Stimulated activated CD4-positive, alpha-beta T cell treated with anti-CD3 and anti-CD28 coated beads, Interleukin-12 subunit alpha, Interleukin-12 subunit beta, amount 100 ng/mL, for 24 hours (primary cell): ENCODE data around the gene CCDC148.
"Not testable (repeated sequence)": the region's sequence is repeated elsewhere in the genome, so short reads cannot be mapped to it uniquely, and the experiment has no call there.

Source experiments
- DNase-seq, 2 experiments: peaks; one replicate each; pipeline ENCODE4 v3.0.0-alpha.2; 2020; ENCODE audit warnings: low read depth in 2 of 2

CCDC148 gene

DNA sequence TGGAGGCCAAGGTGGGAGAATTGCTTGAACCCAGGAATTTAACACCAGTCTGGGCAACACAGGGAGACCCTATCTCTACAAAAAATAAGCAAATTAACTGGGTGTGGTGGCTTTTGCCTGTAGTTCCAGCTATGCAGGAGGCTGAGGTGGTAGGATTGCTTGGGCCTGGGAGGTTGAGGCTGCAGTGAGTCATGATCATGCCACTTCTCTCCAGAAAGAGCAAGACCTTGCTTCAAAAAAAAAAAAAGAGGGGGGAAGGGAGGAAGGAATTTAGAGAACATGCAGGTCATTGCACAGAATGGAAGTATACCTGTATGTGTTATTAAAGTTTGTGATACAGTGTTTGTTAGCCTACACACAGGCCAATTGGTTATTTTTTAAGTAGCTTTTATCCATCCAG lies 26.0 kb upstream of the CCDC148 start:
- DNase-seq: no peak

DNA sequence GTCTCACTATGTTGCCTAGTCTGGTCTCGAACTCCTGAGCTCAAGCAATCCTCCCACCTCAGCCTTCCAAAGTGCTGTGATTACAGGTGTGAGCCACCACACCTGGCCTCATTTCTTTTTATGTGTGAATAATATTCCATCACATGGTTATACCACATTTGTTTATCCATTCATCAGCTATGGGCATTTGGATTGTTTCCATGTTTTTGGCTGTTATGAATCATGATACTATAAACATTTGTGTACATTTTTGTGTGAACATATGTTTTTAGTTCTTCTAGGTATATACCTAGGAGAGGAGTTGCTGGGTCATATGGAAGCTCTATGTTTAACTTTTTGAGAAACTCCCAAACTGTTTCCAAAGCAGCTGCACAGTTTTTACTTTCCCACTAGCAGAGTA lies 24.6 kb upstream of the CCDC148 start:
- DNase-seq: no peak

DNA sequence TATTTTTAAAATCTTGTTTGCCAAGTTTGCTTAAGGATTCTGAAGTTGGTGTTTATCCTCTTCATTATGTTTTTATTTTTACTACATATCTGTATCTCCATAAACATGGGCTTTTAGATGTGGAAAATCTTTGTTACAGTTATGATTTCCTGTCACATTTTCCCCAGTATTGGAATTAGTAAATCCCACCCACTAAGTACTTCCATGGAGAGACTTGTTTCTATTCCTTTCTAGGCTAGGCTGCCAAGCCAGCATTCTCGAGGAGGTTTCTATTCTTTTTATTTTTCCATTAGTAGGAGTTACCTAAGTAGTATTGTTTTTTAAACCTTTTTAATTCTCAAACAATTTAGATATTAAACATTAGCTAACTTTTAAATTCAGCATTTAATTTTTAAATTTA lies 22.3 kb upstream of the CCDC148 start:
- DNase-seq: no peak

DNA sequence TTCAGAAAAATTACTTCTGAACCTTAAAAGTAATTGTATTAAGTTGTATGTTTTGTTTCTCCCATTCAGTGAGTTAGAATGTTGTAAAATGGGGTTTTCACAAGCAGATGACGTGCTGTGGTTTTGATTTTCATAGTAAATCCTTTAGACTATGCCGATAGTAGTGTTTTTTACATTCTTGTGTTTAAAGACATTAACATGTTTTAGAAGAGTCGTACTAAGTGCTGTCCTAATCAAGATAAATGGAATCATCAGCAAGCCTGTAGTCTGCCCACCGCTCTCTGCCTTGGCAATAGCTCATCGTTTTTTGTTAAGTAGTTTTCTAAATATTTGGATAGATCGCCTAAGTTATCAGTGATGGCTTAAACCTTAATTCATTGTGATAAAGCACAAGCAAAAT lies 21.7 kb upstream of the CCDC148 start:
- no peak for DNase-seq

DNA sequence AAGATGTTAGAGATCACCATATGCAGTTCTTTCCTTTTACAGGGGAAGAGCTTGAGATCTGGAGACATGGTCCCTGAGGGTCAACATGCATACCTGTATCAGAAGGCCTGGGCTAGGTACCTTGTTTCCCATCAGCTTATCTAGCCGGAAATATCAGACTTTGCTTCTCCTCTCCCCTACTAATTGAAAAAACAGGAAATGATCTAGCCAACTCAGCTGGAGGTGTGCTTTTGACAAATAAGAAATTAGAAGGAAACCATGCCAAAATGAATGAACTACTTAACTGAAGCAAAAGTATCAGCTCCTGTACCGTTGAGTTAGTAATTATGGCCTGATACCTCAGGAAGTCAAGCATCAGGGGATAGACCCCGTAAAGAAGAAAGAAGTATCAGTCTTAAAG lies 20.6 kb upstream of the CCDC148 start:
- no peak for DNase-seq

DNA sequence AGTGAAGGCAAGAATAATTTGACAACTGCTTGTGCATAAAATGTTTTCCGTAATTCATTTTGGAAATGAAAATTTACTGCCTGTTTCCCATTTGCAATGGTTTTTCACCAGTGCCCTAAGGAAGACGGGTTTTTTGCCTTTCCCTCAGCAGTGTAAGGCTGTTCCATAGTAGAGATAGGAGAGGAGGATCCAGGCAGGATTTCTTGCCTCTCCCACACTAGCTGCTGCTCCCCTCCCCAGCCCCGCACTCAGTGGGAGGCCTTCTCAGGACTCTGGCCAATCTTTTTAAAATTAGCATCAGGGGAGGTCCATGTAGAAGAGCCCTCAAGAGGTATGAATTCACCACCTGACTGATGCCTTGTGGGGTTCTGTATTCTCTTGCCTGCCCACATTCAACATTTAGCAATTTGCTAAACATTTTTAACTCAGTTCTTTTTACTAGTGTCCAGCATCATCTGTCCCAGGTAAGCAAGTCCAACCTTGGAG lies 18.0 kb upstream of the CCDC148 start:
- not testable (repeated sequence) for DNase-seq

DNA sequence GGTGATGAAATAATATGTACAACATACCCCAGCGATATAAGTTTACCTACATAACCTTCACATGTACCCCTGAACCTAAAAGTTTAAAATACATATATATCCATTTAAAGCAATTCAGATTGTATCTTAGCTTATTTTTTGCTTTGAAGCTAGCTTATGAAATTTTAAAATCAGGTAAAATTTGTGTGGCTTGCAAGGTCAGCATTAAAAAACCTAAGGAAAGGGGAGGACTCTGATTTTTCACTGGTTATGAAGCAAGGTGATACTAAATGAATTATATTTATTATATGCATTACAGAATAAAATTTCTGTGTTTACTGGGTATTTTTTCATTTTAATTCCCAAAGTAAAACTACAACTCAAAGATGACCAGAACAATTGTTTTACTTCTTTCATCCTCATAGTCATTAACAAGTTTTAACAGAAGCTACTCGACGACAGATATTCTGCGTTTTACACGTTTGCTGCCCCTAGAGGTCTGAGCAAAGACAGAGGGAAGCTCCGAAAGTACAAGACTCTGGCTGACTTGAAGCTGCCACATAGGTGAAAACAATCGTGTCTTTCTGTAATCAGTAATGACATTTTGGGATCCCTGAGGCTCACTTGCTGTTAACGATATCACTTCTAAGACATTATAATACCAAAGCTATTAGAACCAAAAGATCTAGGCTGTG lies 17.3 kb upstream of the CCDC148 start:
- no peak for DNase-seq

DNA sequence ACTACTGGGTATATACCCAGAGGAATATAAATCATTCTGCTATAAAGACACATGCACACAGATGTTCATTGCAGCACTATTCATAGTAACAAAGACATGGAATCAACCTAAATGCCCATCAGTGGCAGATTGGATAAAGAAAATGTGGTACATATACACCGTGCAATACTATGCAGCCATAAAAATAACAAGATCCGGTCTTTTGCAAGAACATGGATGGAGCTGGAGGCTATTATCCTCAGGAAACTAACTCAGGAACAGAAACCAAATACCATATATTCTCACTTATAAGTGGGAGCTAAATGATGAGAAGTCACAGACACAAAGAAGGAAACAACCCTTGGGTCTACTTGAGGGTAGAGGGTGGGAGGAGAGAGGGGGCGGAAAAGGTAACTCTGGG lies 16.7 kb upstream of the CCDC148 start:
- DNase-seq: not testable (repeated sequence)

DNA sequence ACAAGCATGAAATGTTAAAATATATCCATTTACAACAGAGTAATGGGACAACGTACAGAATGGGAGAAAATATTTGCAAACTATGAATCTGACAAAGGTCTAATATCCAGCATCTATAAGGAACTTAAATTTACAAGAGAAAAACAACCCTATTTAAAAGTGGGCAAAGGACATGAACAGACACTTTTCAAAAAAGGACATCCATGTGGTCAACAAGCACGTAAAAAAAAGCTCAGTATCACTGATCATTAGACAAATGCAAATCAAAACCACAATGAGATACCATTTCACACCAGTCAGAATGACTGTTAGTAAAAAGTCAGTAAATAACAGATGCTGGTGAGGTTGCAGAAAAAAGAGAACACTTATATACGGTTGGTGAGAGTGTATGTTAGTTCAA lies 16.3 kb upstream of the CCDC148 start:
- not testable (repeated sequence) for DNase-seq

DNA sequence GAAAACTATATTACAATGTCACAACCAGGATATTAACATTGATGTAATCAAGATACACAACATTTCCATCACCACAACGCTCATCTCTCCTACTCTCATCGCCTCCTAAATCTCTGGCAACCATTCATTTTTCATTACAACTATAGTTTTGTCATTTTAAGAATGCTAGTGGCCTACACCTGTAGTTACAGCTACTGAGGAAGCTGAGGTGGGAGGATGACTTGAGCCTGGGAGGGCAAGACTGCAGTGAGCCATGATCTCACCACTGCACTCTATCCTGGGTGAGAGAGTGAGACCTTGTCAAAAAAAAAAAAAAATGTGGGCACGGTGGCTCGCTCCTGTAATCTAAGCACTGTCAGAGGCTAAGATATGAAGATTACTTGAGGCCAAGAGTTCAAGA lies 10.7 kb upstream of the CCDC148 start:
- no peak for DNase-seq

DNA sequence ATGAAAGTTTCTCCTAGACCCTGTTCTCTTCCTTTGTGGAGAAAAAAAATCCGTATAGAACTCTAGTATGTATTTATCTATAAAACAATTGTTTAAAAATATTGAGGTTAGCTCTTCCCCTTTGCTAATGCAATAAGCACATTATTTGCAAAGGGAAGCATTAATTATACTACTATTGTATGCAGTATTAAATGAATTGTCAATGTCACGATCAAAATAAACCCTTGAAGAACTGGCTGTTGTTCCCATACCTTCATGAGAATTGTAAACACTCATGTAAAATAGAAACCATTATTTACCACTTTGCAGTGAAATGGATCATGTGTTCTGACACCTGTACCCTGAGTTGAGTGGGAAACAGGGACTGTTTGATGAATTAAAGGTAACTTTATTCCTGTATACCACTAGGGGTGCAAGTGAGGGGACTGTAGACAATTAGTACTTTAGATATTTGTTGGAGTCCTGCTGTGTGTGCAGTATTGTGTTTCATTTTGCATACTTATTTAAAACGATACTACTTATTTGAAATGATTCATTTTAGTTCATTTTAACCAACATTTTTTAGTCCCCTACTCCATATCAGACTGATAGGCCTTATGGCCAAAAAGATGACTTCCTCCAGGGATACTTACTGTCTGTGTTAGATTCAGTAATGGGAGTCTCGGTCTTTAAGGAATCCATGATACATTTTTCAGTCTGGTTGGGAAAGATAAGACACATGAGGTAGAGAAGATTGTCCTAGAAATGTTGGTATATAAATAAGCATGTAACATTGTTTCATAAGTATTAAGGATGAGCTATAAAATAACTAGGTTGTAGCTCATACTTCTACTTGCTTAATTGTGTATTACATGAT lies 8.1 kb upstream of the CCDC148 start:
- no peak for DNase-seq

DNA sequence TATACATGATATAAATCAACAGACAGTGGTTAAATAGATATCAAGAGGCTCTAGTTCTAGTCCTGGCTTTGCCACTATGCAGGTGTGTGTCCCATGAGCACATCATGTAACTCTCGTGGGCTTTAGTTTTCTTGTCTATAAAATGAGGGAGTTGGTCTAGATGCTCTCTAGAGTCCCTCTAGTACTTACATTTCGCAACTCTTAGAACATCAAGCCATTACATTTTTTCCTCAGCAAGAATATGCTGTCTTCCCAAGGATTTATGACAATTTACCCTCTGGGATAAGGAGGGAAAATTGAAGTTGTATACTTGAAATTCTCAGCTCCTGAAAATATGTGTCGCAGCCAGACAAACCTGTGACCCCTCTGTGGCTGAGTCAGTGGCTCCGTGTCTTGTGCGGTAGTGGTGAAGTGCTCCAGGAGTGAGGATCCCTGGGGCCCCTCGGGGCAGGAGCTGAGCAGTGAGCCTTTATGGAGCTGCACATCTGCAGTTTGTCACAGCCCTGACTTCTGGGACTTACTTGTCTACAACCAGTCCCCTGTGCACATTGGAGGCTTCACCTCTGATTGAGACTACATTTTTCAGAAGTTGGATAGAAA lies 7.0 kb upstream of the CCDC148 start:
- DNase-seq: no peak

DNA sequence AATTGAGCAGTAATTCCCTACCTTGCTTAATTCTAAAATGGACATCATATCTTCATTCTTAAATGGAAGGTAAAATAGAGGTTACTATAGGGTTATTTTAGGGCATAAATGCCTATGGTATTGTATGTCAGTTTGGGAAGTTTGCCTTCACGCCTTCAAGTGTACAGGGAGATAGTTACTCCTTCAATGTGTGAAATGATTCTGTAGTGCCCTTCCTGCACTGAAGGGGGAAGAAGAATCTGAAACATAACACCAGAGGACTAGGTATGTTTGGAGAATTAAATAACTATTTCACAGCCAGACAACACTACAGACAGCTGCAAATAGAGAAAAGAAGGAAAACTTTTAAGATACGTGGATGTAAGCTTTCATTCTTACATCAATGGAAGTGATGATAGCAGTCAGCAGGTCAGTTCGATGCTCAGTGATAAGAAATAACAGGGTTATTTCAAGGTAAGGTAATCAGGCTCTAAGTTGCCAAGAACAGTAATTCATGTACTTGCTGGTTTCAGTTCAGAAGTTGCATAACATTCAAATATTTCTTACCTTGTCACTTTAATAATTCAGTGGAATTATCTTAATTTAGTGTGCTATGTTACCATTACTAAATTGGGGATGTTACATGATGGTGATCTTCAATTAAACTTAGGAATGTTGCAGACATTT lies 4.2 kb upstream of the CCDC148 start:
- DNase-seq: no peak

DNA sequence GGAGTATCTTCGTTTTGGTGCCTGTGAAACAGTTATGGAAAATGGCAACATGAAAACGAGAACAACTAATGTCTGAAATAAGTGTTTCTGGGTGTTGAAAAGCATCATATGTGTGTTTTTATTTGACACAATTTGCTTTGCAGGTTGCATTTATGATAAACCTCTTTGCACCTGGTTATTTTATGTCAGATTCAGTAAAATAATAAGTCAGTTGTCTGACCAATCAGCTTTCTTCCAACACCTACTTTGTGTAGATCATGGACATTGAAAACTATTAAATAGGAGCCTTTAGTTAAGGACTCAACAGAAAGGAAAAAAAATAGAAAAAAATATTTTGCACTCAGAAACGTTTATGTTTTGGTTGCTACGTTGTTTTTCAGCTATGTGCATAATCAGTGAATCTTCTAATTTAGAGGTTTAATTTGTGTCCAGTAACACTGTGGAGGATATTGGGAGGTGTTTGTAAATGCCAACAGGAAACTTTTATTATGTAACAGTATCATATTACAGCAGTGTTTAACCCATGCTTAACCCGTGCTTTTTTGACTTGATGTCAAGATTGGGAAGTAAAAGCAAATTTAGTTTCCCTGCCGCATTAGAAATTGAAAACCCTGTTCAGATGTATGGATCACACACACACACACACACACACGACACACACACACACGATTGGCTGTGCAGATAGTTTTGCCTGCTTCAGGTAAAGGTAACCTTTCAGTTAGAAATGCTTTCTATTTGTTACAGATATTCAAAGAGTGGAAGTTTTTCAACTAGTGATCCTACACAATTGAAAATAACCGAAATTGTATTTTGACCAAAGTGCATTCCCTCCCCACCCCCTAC lies 2.8 kb upstream of the CCDC148 start:
- no peak for DNase-seq

DNA sequence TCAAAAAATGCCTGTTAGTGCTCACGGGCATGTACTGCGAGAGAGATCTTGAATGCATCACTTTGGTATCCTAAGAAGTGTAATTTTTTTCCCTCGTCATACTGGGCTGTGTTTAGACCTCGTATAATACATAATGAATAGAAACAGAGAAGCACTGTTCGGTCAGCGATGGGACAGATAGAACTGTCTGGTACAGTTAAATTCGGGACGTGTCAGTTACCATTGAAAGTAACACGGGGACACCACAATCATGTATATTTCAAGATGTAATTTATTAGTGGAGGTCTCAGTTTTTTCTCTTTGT lies 2.0 kb upstream of the CCDC148 start:
- DNase-seq: no peak

DNA sequence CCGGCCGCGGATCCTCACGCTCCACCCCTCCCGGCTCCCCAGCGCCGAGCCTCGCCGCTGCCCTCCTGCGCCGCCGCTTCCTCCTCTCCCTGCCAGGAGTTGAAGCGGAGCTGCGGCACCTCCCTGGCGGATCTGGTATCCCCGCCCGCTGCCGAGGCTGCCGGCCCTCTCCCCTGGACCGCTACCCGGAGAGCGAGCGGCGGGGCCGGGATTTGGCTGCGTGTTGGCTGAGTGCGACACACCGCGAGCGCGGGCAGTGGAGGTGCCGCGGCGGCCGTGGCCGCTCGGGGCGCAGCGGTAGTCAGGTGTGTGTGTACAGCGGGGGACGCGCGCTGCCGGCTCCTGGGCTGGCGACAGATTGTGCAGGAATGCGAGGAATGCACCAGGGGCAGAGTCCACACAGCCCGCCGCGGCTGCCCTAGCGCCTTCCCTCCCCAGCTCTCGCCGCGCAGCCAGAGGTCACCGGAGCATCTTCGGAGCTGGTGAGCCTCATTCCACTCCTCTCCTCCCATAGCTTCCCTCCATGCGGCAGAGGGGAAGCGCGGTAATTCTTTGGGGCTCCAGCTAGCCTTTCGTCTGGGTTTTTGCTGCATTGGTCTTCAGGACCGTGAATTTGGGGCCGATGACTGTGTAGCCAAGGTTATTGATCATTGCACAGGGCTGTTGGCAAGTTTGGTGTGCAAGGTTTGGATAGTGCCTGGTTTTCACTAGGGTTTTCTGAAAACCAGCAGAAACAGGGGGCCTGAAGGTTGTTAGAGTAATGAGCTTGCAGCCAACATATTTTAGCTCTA lies 1.5 kb upstream of the CCDC148 start:
- DNase-seq: no peak

DNA sequence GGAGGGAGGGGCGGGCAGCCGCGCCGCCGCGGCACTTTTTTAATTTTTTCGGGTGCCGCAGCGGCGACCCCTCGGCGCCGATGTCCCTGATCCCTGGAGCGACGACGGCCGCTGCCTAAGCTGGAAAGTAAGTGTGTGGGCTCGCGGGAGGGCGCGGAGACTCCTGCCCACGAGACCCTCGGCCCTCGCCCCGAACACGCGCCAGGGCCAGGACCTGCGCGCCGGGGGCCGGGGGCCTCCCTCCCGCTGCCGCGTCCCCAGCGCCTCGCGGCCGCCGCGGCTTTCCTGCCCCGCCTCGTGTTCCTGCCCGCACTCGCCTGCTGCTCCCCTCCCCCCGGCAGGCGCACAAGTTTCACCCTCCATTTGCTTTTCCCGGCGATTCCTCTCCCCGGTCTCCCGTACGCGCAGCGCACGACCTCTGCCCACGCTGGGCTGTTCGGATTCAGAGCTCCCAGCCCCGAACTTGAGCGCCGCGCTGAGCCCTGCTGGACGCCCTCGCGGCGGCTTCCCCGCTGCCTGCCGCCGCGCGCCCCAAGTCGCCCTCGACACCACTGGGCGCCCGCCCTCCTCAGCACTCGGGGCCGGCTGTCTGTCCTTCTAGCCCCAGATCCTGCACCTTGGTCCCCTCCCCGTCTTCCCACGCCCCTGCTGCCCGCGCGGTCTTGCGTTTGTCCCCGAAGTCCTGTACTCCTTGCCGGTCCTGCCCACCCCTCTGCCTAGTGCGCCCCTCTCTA lies 706 bp upstream of the CCDC148 start:
- peak; percentile 16 to 43 for DNase-seq

DNA sequence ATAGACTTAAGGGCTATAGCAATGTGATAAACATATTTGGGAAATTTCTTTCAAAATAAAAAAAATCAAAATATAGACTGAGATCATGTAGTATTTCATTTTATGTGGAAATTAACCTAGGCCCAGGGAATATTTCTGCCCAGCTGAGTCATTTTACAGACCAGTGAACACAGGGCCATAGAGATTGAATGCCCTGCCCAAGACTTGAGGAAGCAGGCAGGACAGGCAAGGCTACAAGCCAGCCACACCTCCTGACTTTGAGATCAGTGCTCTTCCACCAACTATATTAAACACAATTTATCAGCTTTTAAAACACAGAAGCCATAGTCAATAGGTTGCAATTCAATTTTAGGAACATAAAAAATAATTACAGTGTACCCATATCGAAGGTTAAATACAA lies 12.9 kb downstream of the CCDC148 start:
- no peak for DNase-seq

DNA sequence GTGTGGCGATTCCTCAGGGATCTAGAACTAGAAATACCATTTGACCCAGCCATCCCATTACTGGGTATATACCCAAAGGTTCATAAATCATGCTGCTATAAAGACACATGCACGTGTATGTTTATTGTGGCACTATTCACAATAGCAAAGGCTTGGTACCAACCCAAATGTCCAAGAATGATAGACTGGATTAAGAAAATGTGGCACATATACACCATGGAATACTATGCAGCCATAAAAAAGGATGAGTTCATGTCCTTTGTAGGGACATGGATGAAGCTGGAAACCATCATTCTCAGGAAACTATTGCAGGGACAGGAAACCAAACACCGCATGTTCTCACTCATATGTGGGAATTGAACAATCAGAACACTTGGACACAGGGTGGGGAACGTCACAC lies 17.5 kb downstream of the CCDC148 start:
- not testable (repeated sequence) for DNase-seq

DNA sequence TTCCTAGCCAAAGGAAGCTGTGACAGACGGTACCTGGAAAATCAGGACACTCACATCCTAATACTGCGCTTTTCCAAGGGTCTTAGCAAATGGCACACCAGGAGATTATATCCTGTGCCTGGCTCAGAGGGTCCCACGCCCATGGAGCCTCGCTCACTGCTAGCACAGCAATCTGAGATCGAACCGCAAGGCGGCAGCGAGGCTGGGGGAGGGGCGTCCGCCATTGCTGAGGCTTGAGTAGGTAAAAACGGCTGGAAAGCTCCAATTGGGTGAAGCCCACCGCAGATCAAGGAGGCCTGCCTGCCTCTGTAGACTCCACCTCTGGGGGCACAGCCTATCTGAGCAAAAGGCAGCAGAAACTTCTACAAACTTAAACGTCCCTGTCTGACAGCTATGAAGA lies 22.8 kb downstream of the CCDC148 start:
- not testable (repeated sequence) for DNase-seq
